IMR-90 (cell line): ENCODE data around the gene CEBPG. TPM values are rescaled to one million over a fixed set of nuclear protein-coding genes. Genes with fewer than 3 reads are reported as not detected.

Source experiments
- ATAC-seq: fragments of 200-7000 bp; cut with Tn5 transposase; 2 replicates; pipeline ENCODE4 v1.9.1; 2020; ENCODE audit warnings: low read depth, mild to moderate bottlenecking, moderate library complexity
- BruUV-seq: library from RNA; stranded (reverse); fragments of 400-500 nt; replicated peaks from 2 replicates; lab custom pipeline; 2021; lab: Mats Ljungman, UMichigan
- CTCF ChIA-PET: fragments of 300-600 bp; formaldehyde crosslinking; extraction: SDS; loops from one replicate; lab custom pipeline; 2021; ENCODE audit warnings: antibody characterized with exemption; lab: Yijun Ruan, JAX
- POLR2A ChIA-PET: fragments of 300-600 bp; sonication (Branson Sonifier 250); formaldehyde crosslinking; loops from one replicate; lab custom pipeline; 2022; ENCODE audit warnings: antibody characterized with exemption; ENCODE audit not compliant: unreplicated experiment; lab: Charles Lee
- DNase-seq: peaks from one replicate; pipeline ENCODE4 v3.0.0; 2013
- H2AFZ ChIP-seq: replicated peaks from 2 replicates; pipeline ENCODE3; 2013; ENCODE audit warnings: low read length, mild to moderate bottlenecking; ENCODE audit not compliant: poor library complexity
- H2AK5ac ChIP-seq: 2 replicates; pipeline ENCODE4 v1.6.1; 2013; ENCODE audit warnings: low read depth, low read length, inconsistent platforms
- H2AK9ac ChIP-seq: replicated peaks from 2 replicates; pipeline ENCODE3; 2013; ENCODE audit warnings: mild to moderate bottlenecking, low read depth, low read length, moderate library complexity; ENCODE audit not compliant: poor library complexity
- H2BK120ac ChIP-seq: 2 replicates; pipeline ENCODE4 v1.6.1; 2013; ENCODE audit warnings: low read depth, low read length, inconsistent platforms
- H2BK15ac ChIP-seq: 3 replicates; pipeline ENCODE4 v1.6.1; 2013; ENCODE audit warnings: low read depth, low read length, inconsistent platforms
- H2BK20ac ChIP-seq: 2 replicates; pipeline ENCODE4 v1.6.1; 2013; ENCODE audit warnings: low read depth, mild to moderate bottlenecking, inconsistent platforms, low read length, moderate library complexity
- H2BK5ac ChIP-seq: 2 replicates; pipeline ENCODE4 v1.6.1; 2013; ENCODE audit warnings: mild to moderate bottlenecking, low read depth, low read length, inconsistent platforms; ENCODE audit not compliant: poor library complexity, severe bottlenecking
- H3K14ac ChIP-seq: replicated peaks from 2 replicates; pipeline ENCODE4 v1.6.1; 2013; ENCODE audit warnings: low read depth, low read length, inconsistent platforms
- H3K18ac ChIP-seq: 2 replicates; pipeline ENCODE4 v1.6.1; 2013; ENCODE audit warnings: low read depth, low read length, control low read depth
- H3K23ac ChIP-seq: 2 replicates; pipeline ENCODE4 v1.6.1; 2013; ENCODE audit warnings: low read depth, low read length, inconsistent platforms
- H3K27ac ChIP-seq: 2 replicates; pipeline ENCODE4 v1.5.1; 2013; ENCODE audit warnings: mild to moderate bottlenecking, control low read depth, low read length; ENCODE audit not compliant: insufficient read depth
- H3K27me3 ChIP-seq: 2 replicates; pipeline ENCODE4 v1.6.1; 2013; ENCODE audit warnings: low read length; ENCODE audit not compliant: control insufficient read depth, insufficient read depth
- H3K36me3 ChIP-seq: 2 replicates; pipeline ENCODE4 v1.6.1; 2013; ENCODE audit warnings: low read length, mixed read lengths; ENCODE audit not compliant: control insufficient read depth, insufficient read depth
- H3K4ac ChIP-seq: 2 replicates; pipeline ENCODE4 v1.6.1; 2013; ENCODE audit warnings: low read depth, low read length, inconsistent platforms
- H3K4me1 ChIP-seq: 2 replicates; pipeline ENCODE4 v1.6.1; 2013; ENCODE audit warnings: low read length, mixed read lengths; ENCODE audit not compliant: control insufficient read depth, insufficient read depth
- H3K4me2 ChIP-seq: 2 replicates; pipeline ENCODE4 v1.6.1; 2013; ENCODE audit warnings: low read depth, mild to moderate bottlenecking, control low read depth, low read length, moderate library complexity
- H3K4me3 ChIP-seq: 2 replicates; pipeline ENCODE4 v1.5.1; 2013; ENCODE audit warnings: low read depth, mild to moderate bottlenecking, control low read depth, low read length, moderate library complexity; ENCODE audit not compliant: insufficient read depth
- H3K56ac ChIP-seq: 2 replicates; pipeline ENCODE4 v1.6.1; 2013; ENCODE audit warnings: low read length, inconsistent platforms; ENCODE audit not compliant: insufficient read depth; ENCODE audit errors: extremely low read depth
- H3K79me1 ChIP-seq, 2 experiments: 2 replicates each; pipeline ENCODE4 v1.6.1; 2013; ENCODE audit warnings: low read length in 2 of 2, inconsistent platforms in 1 of 2, low read depth in 1 of 2
- H3K9ac ChIP-seq: 2 replicates; pipeline ENCODE4 v1.6.1; 2013; ENCODE audit warnings: low read depth, low read length, control low read depth
- H3K9me1 ChIP-seq: 2 replicates; pipeline ENCODE4 v1.6.1; 2013; ENCODE audit warnings: low read length, inconsistent platforms; ENCODE audit not compliant: insufficient read depth
- H3K9me3 ChIP-seq: 2 replicates; pipeline ENCODE4 v1.6.1; 2013; ENCODE audit warnings: low read length; ENCODE audit not compliant: control insufficient read depth, insufficient read depth
- H4K20me1 ChIP-seq: 2 replicates; pipeline ENCODE4 v1.6.1; 2013; ENCODE audit warnings: low read length, inconsistent platforms; ENCODE audit not compliant: insufficient read depth
- H4K5ac ChIP-seq: 2 replicates; pipeline ENCODE4 v1.6.1; 2013; ENCODE audit warnings: mild to moderate bottlenecking, low read depth, low read length, control low read depth
- H4K8ac ChIP-seq, 2 experiments: 2 replicates each; pipeline ENCODE4 v1.6.1; 2013; ENCODE audit warnings: low read depth in 2 of 2, low read length in 2 of 2, control low read depth in 1 of 2, inconsistent platforms in 1 of 2
- H4K91ac ChIP-seq: 2 replicates; pipeline ENCODE4 v1.6.1; 2013; ENCODE audit warnings: low read depth, low read length, inconsistent platforms; ENCODE audit not compliant: insufficient read depth
- BHLHE40 ChIP-seq: fragments of 150-350 bp; IDR thresholded peaks from 2 replicates; pipeline ENCODE4 v1.6.1; 2016; ENCODE audit warnings: mild to moderate bottlenecking, low read depth, low read length
- CEBPB ChIP-seq: IDR thresholded peaks from 2 replicates; pipeline ENCODE4 v1.6.1; 2012; ENCODE audit warnings: low read depth, low read length, improper control_type of control experiment
- CHD1 ChIP-seq: IDR thresholded peaks from 2 replicates; pipeline ENCODE4 v1.6.1; 2012; ENCODE audit warnings: low read depth, low read length, improper control_type of control experiment
- CTCF ChIP-seq: conservative IDR thresholded peaks from 2 replicates; pipeline ENCODE4 v1.5.1; 2012; ENCODE audit warnings: mild to moderate bottlenecking, low read depth, low read length, improper control_type of control experiment
- ELK1 ChIP-seq: fragments of 150-350 bp; IDR thresholded peaks from 2 replicates; pipeline ENCODE4 v1.6.1; 2016; ENCODE audit warnings: low read depth, mild to moderate bottlenecking, low read length, moderate library complexity, borderline replicate concordance
- FOS ChIP-seq: fragments of 150-350 bp; IDR thresholded peaks from 2 replicates; pipeline ENCODE4 v1.6.1; 2016; ENCODE audit warnings: low read depth, low read length
- MAFK ChIP-seq: IDR thresholded peaks from 2 replicates; pipeline ENCODE4 v1.6.1; 2012; ENCODE audit warnings: low read depth, low read length, improper control_type of control experiment
- MAZ ChIP-seq: IDR thresholded peaks from 2 replicates; pipeline ENCODE4 v1.6.1; 2012; ENCODE audit warnings: low read depth, mild to moderate bottlenecking, low read length, improper control_type of control experiment, moderate library complexity, borderline replicate concordance
- MXI1 ChIP-seq: IDR thresholded peaks from 2 replicates; pipeline ENCODE4 v1.6.1; 2012; ENCODE audit warnings: low read depth, mild to moderate bottlenecking, low read length, moderate library complexity, borderline replicate concordance
- NFE2L2 ChIP-seq: fragments of 150-350 bp; IDR thresholded peaks from 2 replicates; pipeline ENCODE4 v1.6.1; 2016; ENCODE audit warnings: low read depth, mild to moderate bottlenecking, low read length
- POLR2A ChIP-seq: IDR thresholded peaks from 2 replicates; pipeline ENCODE4 v1.6.1; 2012; ENCODE audit warnings: mild to moderate bottlenecking, low read depth, low read length
- RAD21 ChIP-seq: IDR thresholded peaks from 2 replicates; pipeline ENCODE4 v1.6.1; 2012; ENCODE audit warnings: low read length, improper control_type of control experiment
- RCOR1 ChIP-seq: IDR thresholded peaks from 2 replicates; pipeline ENCODE4 v1.6.1; 2012; ENCODE audit warnings: mild to moderate bottlenecking, low read length, improper control_type of control experiment; ENCODE audit not compliant: insufficient replicate concordance
- RFX5 ChIP-seq: IDR thresholded peaks from 2 replicates; pipeline ENCODE4 v1.8.0; 2012; ENCODE audit warnings: low read depth, mild to moderate bottlenecking, low read length, moderate library complexity
- SMC3 ChIP-seq: fragments of 150-350 bp; IDR thresholded peaks from 2 replicates; pipeline ENCODE4 v1.6.1; 2016; ENCODE audit warnings: low read depth, mild to moderate bottlenecking, antibody characterized with exemption, low read length, moderate library complexity
- USF2 ChIP-seq: fragments of 150-350 bp; IDR thresholded peaks from 2 replicates; pipeline ENCODE4 v1.6.1; 2017; ENCODE audit warnings: mild to moderate bottlenecking, antibody characterized with exemption, low read length, low read depth
- WGBS, 2 experiments: methylation state at CpG; one replicate each; pipeline versions ENCODE4 v1.1.5 to v1.1.7; 2013; ENCODE audit warnings: missing lambda C conversion rate in 2 of 2; ENCODE audit not compliant: insufficient read length in 1 of 2; ENCODE audit errors: extremely low coverage in 2 of 2; 5-methylcytosine and 5-hydroxymethylcytosine counted together
- dilution Hi-C: fragments of 300-500 bp; cut with HindIII; formaldehyde crosslinking; loops from one replicate; pipeline ENCODE4 v1.14.3; 2018; ENCODE audit warnings: low sequenced_read_pairs; ENCODE audit not compliant: unreplicated experiment
- in situ Hi-C: fragments of 300-500 bp; cut with MboI; formaldehyde crosslinking; loops from 3 replicates; pipeline ENCODE4 v1.14.3; 2019; ENCODE audit warnings: low sequenced_read_pairs, inconsistent platforms, mixed read lengths
- intact Hi-C: fragments of 100-400 bp; cut with micrococcal nuclease; formaldehyde crosslinking; loops from 2 replicates; pipeline ENCODE4 v1.10.0; 2022
- polyA plus RNA-seq, 3 experiments: library from polyadenylated mRNA; depleted of rRNA; stranded (reverse); fragments of >200 nt; gene quantifications; 2 replicates each; pipeline ENCODE4 v1.2.3, GENCODE V29; 2012; ENCODE audit warnings: low replicate concordance in 1 of 3
- total RNA-seq: library from RNA; depleted of rRNA; stranded (reverse); fragments of >200 nt; gene quantifications from 2 replicates; pipeline ENCODE4 v1.2.3, GENCODE V29; 2012

CEBPG gene
- total and polyA plus RNA-seq, 2 of the 4 experiments (the other 2 are of a cell fraction), result 9.2 to 14.3 TPM

GRCh38 chr19:33428627-33429125 lies 55.2 kb downstream of the CEBPG start:
- Histone ChIP-seq H3K27ac (no peak overlapping the region), H3K4me2 (no peak overlapping the region), H3K79me1 (no peaks in the 10 kb centered on the region), H3K4me1 (no peaks in the 10 kb centered on the region), H3K56ac (no peak overlapping the region), H2BK20ac (no peak overlapping the region), H3K18ac (no peak overlapping the region), H4K91ac (no peak overlapping the region), H3K27me3 (no peaks in the 10 kb centered on the region), H3K4me3 (no peak overlapping the region), H2BK120ac (no peak overlapping the region), H2AK9ac (no peak overlapping the region), H4K20me1 (0 out of 2 replicates have a peak, but pooled peaks cover 4% of the 10 kb centered on the region), H3K23ac (no peak overlapping the region), H2BK5ac (no peak overlapping the region), H2BK15ac (no peak overlapping the region), H3K9ac (no peak overlapping the region), H3K9me1 (no peaks in the 10 kb centered on the region), H3K4ac (no peak overlapping the region), H4K5ac (no peak overlapping the region), H4K8ac (no peak overlapping the region), H2AK5ac (no peak overlapping the region), H3K14ac (no peak overlapping the region), H3K36me3 (no peaks in the 10 kb centered on the region), H3K9me3 (no peaks in the 10 kb centered on the region), H2AFZ (no peak overlapping the region)
- dilution Hi-C loops (no loop called here), intact Hi-C loops (no loop called here), in situ Hi-C loops (loop anchor here (5.0 kb wide), 1 partner anchor 344 kb away; no protein-coding TSS in a partner anchor)
- 93% methylated on average over 3 of the region's 5 CpGs; no CpG with 5 or more reads in 1 of the 2 experiments for WGBS, 2 experiments
- BruUV-seq, result no TSS peak
- TF ChIP-seq SMC3, result no peak
- TF ChIP-seq CHD1, result no peak
- no peak for TF ChIP-seq NFE2L2
- no peak for TF ChIP-seq CTCF
- TF ChIP-seq CEBPB, result no peak
- TF ChIP-seq RCOR1, result no peak
- no peak for TF ChIP-seq USF2
- no peak for TF ChIP-seq POLR2A
- no peak for TF ChIP-seq MAZ
- TF ChIP-seq MAFK, result no peak
- TF ChIP-seq ELK1, result no peak
- no peak for TF ChIP-seq BHLHE40
- TF ChIP-seq MXI1, result no peak
- TF ChIP-seq FOS, result no peak
- TF ChIP-seq RFX5, result no peak
- no peak for TF ChIP-seq RAD21
- CTCF ChIA-PET, result interaction anchor here (1.2 kb wide), 1 partner anchor 339 kb away, joined by 3 read pairs; no protein-coding TSS in a partner anchor
- POLR2A ChIA-PET, result no interaction called here
- no peak for DNase-seq
- ATAC-seq, result no peak
